HG02885 (cell line): Measurements from ENCODE around the gene COL6A5.

Experiments used
- ATAC-seq: cut with Tn5 transposase; IDR thresholded peaks from one replicate; pipeline ENCODE4 v1.9.1; 2021; ENCODE audit warnings: mild to moderate bottlenecking; ENCODE audit not compliant: unreplicated experiment, poor library complexity

The COL6A5 gene

GRCh38 chr3:130515755-130516154, 170.3 kb downstream of the COL6A5 start:
- ATAC-seq, result no peak

GRCh38 chr3:130516645-130517512, 171.4 kb downstream of the COL6A5 start, which contains the start of gene COL6A6:
Gene COL6A6 (plus strand): TSS chr3:130517177. CDS start chr3:130560365, 43,188 bp downstream.
- no peak for ATAC-seq

- ATAC-seq, result no peak
These were observed 172.1 kb downstream of the COL6A5 start for GRCh38 chr3:130517602-130518001.

- ATAC-seq, result no peak
These were observed 174.3 kb downstream of the COL6A5 start for GRCh38 chr3:130519754-130520153.

DNA sequence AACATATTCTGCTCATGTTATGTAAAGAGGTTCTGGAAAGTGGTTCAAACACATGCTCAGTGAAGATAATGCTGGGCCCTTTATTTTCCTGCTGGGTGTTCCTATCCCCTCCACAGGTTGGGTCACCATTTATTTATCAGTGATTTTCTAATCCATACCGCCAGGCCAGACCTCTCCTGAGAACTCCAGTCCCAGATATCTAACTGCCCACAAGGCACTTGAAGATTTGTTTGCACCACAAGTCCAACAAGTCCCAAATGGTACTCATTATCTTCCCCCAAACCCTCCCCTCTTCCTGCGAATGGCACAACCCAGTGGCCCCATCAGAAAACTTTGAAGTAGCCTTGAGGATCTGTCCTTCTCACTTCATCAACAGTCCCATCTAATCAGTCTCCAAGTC, 176.9 kb downstream of the COL6A5 start:
- no peak for ATAC-seq

DNA sequence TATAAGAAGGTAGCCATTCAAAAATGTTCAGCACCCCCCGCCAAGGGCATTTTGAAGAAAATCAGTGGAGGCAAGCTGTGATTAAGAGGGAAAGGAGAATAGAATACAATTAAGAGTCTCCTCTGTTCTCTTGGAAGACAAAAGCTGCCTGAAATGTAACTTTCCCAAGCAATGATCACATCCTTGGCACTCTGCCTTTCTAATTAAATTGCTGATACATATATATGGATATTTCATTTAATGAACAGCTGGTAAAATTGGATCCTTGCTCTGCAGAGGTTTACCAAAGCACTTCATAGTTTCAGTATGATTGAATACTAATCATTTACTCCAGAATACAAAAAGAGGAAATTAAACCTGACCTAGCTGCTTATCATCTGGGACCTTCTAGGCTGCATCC, 182.0 kb downstream of the COL6A5 start:
- ATAC-seq, result no peak

DNA sequence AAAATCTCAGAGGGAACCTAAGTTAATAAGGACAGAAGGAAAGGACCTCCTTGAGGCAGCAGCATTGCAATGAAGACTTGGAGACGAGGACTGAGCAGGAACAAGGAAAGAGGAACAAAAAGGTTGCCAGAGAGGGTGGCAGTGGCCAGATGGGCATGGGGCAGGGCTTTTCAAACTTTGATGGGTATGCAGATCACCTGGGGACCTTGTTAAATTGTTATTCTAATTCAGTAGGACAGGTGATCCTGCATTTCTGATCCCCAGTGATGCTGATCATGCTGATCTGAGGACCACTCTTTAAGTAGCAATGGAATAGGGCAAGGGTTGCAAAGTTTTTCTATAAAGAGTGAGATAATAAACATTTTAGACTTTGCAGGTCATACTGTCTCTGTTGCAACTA, 182.6 kb downstream of the COL6A5 start:
- ATAC-seq, result no peak

- ATAC-seq, result no peak
These were observed 184.2 kb downstream of the COL6A5 start for GRCh38 chr3:130529486-130530215.

- no peak for ATAC-seq
These were observed 187.8 kb downstream of the COL6A5 start for GRCh38 chr3:130533247-130533646.
